Amniotic epithelial cell (primary cell): ENCODE measurements around the gene TES.

ENCODE experiments used
- DNase-seq: peaks from one replicate; pipeline ENCODE4 v3.0.0-alpha.2; 2010; ENCODE audit warnings: low read depth

The TES gene

GRCh38 chr7:116246357-116246756, 36.0 kb downstream of the TES start:
- no peak for DNase-seq

- peak; percentile 81 for DNase-seq
Measured at GRCh38 chr7:116249969-116250553, 39.7 kb downstream of the TES start.

GRCh38 chr7:116251675-116252074, 41.3 kb downstream of the TES start:
- no peak for DNase-seq

- DNase-seq: no peak
Measured at GRCh38 chr7:116252249-116252648, 41.9 kb downstream of the TES start.

GRCh38 chr7:116257156-116257555, 46.8 kb downstream of the TES start:
- no peak for DNase-seq

GRCh38 chr7:116258734-116259133, 48.4 kb downstream of the TES start:
- DNase-seq: peak; percentile 63

GRCh38 chr7:116259156-116259870, 49.0 kb downstream of the TES start:
- DNase-seq: no peak

- DNase-seq: peak; percentile 67
Measured at GRCh38 chr7:116259871-116260440, 49.6 kb downstream of the TES start.

- no peak for DNase-seq
Measured at GRCh38 chr7:116261904-116262303, 51.6 kb downstream of the TES start.

- DNase-seq: no peak
Measured at GRCh38 chr7:116265881-116266280, 55.5 kb downstream of the TES start.

GRCh38 chr7:116269466-116269865, 59.1 kb downstream of the TES start:
- DNase-seq: no peak

- DNase-seq: peak; percentile 74
Measured at GRCh38 chr7:116271161-116271913, 61.0 kb downstream of the TES start.

- DNase-seq: peak; percentile 97
Measured at GRCh38 chr7:116271963-116272886, 61.9 kb downstream of the TES start.

GRCh38 chr7:116273283-116273917, 63.1 kb downstream of the TES start:
- no peak for DNase-seq

- no peak for DNase-seq
Measured at GRCh38 chr7:116273918-116274301, 63.6 kb downstream of the TES start.

GRCh38 chr7:116277070-116277469, 66.7 kb downstream of the TES start:
- DNase-seq: no peak

- DNase-seq: no peak
Measured at GRCh38 chr7:116279217-116279616, 68.9 kb downstream of the TES start.

GRCh38 chr7:116280803-116281202, 70.5 kb downstream of the TES start:
- no peak for DNase-seq

GRCh38 chr7:116283595-116284204, 73.4 kb downstream of the TES start:
- DNase-seq: no peak

- peak; percentile 12 for DNase-seq
Measured at GRCh38 chr7:116284390-116284789, 74.1 kb downstream of the TES start.

GRCh38 chr7:116285252-116285651, 74.9 kb downstream of the TES start:
- no peak for DNase-seq
